SK-N-SH treated with all-trans-retinoic acid at 6 μM for 48 hours (cell line): ENCODE measurements around the gene SLC2A13.
"Not testable (repeated sequence)": the region's sequence is repeated elsewhere in the genome, so short reads cannot be mapped to it uniquely, and the experiment has no call there.

Experiments
- ATAC-seq: fragments of 200-7000 bp; cut with Tn5 transposase; 3 replicates; pipeline ENCODE4 v1.9.1; 2020; ENCODE audit warnings: mild to moderate bottlenecking, moderate library complexity
- ARNTL ChIP-seq: fragments of 450-650 bp; formaldehyde crosslinking; IDR thresholded peaks from 2 replicates; pipeline ENCODE4 v1.5.0; 2020; ENCODE audit warnings: low read depth, mild to moderate bottlenecking, moderate library complexity, borderline replicate concordance
- BACH2 ChIP-seq: fragments of 250-450 bp; sonication (Bioruptor Pico); IDR thresholded peaks from 2 replicates; pipeline ENCODE4 v1.9.0; 2021; ENCODE audit warnings: mild to moderate bottlenecking, borderline replicate concordance
- CSDC2 ChIP-seq: fragments of 250-450 bp; sonication (Bioruptor Pico); IDR thresholded peaks from 2 replicates; pipeline ENCODE4 v1.5.0; 2020; ENCODE audit warnings: mild to moderate bottlenecking, moderate library complexity
- GLIS3 ChIP-seq: fragments of 250-450 bp; sonication (Bioruptor Pico); IDR thresholded peaks from 2 replicates; pipeline ENCODE4 v1.5.0; 2020; ENCODE audit warnings: mild to moderate bottlenecking, moderate library complexity
- ISL1 ChIP-seq: fragments of 250-450 bp; sonication (Bioruptor Pico); IDR thresholded peaks from 2 replicates; pipeline ENCODE4 v2.1.2; 2022; ENCODE audit warnings: mild to moderate bottlenecking, moderate library complexity
- OSR1 ChIP-seq: fragments of 250-450 bp; sonication (Bioruptor Pico); IDR thresholded peaks from 2 replicates; pipeline ENCODE4 v1.8.0; 2022; ENCODE audit warnings: moderate library complexity, mild to moderate bottlenecking, inconsistent platforms
- PPARA ChIP-seq: fragments of 250-450 bp; sonication (Bioruptor Pico); IDR thresholded peaks from 2 replicates; pipeline ENCODE4 v1.5.0; 2020; ENCODE audit warnings: mild to moderate bottlenecking, borderline replicate concordance
- RARB ChIP-seq: fragments of 250-450 bp; sonication (Bioruptor Pico); IDR thresholded peaks from 2 replicates; pipeline ENCODE4 v1.8.0; 2021; ENCODE audit warnings: mild to moderate bottlenecking, moderate library complexity
- SNAI2 ChIP-seq: fragments of 250-450 bp; sonication (Bioruptor Pico); IDR thresholded peaks from 2 replicates; pipeline ENCODE4 v1.5.0; 2020; ENCODE audit warnings: mild to moderate bottlenecking, moderate library complexity
- TCF4 ChIP-seq: fragments of 250-450 bp; sonication (Bioruptor Pico); IDR thresholded peaks from 2 replicates; pipeline ENCODE4 v1.8.0; 2021; ENCODE audit warnings: mild to moderate bottlenecking, moderate library complexity, borderline replicate concordance
- TOX ChIP-seq: fragments of 250-450 bp; sonication (Bioruptor Pico); IDR thresholded peaks from 2 replicates; pipeline ENCODE4 v1.8.0; 2021; ENCODE audit warnings: mild to moderate bottlenecking, moderate library complexity, borderline replicate concordance
- ZFP3 ChIP-seq: fragments of 250-450 bp; sonication (Bioruptor Pico); IDR thresholded peaks from 2 replicates; pipeline ENCODE4 v1.5.0; 2020; ENCODE audit warnings: mild to moderate bottlenecking, moderate library complexity
- ZFP30 ChIP-seq: fragments of 450-650 bp; formaldehyde crosslinking; IDR thresholded peaks from 2 replicates; pipeline ENCODE4 v1.5.0; 2022; ENCODE audit warnings: mild to moderate bottlenecking, moderate library complexity
- ZNF565 ChIP-seq: fragments of 450-650 bp; formaldehyde crosslinking; conservative IDR thresholded peaks from 2 replicates; pipeline ENCODE4 v1.5.0; 2020; ENCODE audit warnings: low read depth, mild to moderate bottlenecking, moderate library complexity
- ZNF70 ChIP-seq: fragments of 450-650 bp; formaldehyde crosslinking; IDR thresholded peaks from 2 replicates; pipeline ENCODE4 v1.5.0; 2020; ENCODE audit warnings: mild to moderate bottlenecking, moderate library complexity
- ZNF8 ChIP-seq: fragments of 450-650 bp; formaldehyde crosslinking; IDR thresholded peaks from 2 replicates; pipeline ENCODE4 v1.5.0; 2020; ENCODE audit warnings: mild to moderate bottlenecking, moderate library complexity
- TF ChIP-seq, protein P1 (sequence below): fragments of 250-450 bp; sonication (Bioruptor Pico); IDR thresholded peaks from 2 replicates; pipeline ENCODE4 v1.8.0; 2021; ENCODE audit warnings: low read depth, mild to moderate bottlenecking, moderate library complexity, borderline replicate concordance
- TF ChIP-seq, protein P2 (sequence below): fragments of 250-450 bp; sonication (Bioruptor Pico); IDR thresholded peaks from 2 replicates; pipeline ENCODE4 v1.5.0; 2020; ENCODE audit warnings: mild to moderate bottlenecking, moderate library complexity
- TF ChIP-seq, protein P3 (sequence below): fragments of 250-450 bp; sonication (Bioruptor Pico); IDR thresholded peaks from 2 replicates; pipeline ENCODE4 v1.5.1; 2021; ENCODE audit warnings: mild to moderate bottlenecking, moderate library complexity
- TF ChIP-seq, protein P4 (sequence below): fragments of 250-450 bp; sonication (Bioruptor Pico); IDR thresholded peaks from 2 replicates; pipeline ENCODE4 v1.5.1; 2020; ENCODE audit warnings: low read depth, mild to moderate bottlenecking, moderate library complexity

SLC2A13 gene

DNA sequence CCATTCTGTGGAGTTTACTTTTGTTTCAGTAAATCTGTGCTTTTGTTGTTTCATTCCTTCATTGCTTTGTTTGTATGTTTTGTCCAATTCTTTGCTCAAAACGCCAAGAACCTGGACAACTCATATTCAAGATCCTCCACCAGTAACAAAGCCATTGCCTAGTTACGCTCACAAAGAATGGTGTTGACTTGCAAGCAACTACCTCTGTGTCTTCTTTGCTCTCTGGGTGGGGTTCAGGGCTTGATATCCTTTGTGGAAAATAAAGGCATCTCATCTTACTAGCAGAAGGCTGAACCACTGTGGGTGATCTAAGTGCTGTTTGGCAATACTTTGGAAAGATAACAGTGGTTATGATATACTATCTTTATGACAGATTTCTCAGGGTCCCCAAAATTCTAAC lies 252.9 kb downstream of the SLC2A13 start:
- no peak for TF ChIP-seq SNAI2
- TF ChIP-seq, protein P1, sequence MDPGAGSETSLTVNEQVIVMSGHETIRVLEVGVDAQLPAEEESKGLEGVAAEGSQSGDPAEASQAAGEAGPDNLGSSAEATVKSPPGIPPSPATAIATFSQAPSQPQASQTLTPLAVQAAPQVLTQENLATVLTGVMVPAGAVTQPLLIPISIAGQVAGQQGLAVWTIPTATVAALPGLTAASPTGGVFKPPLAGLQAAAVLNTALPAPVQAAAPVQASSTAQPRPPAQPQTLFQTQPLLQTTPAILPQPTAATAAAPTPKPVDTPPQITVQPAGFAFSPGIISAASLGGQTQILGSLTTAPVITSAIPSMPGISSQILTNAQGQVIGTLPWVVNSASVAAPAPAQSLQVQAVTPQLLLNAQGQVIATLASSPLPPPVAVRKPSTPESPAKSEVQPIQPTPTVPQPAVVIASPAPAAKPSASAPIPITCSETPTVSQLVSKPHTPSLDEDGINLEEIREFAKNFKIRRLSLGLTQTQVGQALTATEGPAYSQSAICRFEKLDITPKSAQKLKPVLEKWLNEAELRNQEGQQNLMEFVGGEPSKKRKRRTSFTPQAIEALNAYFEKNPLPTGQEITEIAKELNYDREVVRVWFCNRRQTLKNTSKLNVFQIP, result no peak
- no peak for TF ChIP-seq BACH2 (CRISPR knock-in tag)
- no peak for TF ChIP-seq ZNF70 (CRISPR knock-in tag)
- TF ChIP-seq OSR1 (CRISPR knock-in tag), result no peak
- no peak for ATAC-seq

DNA sequence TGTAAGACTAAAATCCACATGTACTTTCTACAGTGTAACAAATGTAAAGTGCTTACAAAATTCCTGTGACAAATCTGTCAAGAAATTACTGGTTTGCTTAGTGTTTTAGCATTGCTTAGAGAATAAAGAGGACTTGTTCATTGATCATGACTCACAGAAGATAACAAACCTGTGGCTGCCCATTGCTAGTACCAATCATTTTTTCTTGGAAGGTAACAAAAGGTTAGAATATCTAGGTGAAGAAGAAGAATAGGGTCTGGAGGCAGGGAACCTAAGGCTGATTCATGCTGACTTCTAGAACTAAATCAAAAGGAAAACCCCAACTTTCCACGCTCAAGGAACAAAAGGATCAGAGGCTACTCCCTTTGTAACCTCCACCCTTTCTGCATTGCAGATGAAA lies 253.5 kb downstream of the SLC2A13 start:
- TF ChIP-seq CSDC2 (no peak), OSR1 (CRISPR knock-in tag) (no peak), ZNF8 (CRISPR knock-in tag) (no peak), BACH2 (CRISPR knock-in tag) (no peak), TOX (CRISPR knock-in tag) (no peak), ISL1 (no peak), ARNTL (CRISPR knock-in tag) (no peak), TCF4 (no peak), ZFP30 (no peak)
- TF ChIP-seq, protein P2, sequence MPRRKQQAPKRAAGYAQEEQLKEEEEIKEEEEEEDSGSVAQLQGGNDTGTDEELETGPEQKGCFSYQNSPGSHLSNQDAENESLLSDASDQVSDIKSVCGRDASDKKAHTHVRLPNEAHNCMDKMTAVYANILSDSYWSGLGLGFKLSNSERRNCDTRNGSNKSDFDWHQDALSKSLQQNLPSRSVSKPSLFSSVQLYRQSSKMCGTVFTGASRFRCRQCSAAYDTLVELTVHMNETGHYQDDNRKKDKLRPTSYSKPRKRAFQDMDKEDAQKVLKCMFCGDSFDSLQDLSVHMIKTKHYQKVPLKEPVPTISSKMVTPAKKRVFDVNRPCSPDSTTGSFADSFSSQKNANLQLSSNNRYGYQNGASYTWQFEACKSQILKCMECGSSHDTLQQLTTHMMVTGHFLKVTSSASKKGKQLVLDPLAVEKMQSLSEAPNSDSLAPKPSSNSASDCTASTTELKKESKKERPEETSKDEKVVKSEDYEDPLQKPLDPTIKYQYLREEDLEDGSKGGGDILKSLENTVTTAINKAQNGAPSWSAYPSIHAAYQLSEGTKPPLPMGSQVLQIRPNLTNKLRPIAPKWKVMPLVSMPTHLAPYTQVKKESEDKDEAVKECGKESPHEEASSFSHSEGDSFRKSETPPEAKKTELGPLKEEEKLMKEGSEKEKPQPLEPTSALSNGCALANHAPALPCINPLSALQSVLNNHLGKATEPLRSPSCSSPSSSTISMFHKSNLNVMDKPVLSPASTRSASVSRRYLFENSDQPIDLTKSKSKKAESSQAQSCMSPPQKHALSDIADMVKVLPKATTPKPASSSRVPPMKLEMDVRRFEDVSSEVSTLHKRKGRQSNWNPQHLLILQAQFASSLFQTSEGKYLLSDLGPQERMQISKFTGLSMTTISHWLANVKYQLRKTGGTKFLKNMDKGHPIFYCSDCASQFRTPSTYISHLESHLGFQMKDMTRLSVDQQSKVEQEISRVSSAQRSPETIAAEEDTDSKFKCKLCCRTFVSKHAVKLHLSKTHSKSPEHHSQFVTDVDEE, result no peak
- ATAC-seq, result no peak

DNA sequence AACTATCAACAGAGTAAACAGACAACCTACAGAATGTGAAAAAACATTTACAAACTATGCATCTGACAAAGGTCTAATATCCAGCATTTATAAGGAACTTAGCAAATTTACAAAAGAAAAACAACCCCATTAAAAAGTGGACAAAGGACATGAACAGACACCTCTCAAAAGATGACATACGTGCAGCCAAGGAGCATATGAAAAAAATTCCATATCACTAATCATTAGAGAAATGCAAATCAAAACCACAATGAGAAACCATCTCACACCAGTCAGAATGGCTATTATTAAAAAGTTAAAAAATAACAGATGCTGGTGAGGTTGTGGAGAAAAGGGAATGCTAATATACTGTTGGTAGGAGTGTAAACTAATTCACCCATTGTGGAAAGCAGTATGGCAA lies 257.7 kb downstream of the SLC2A13 start:
- ATAC-seq, result not testable (repeated sequence)

DNA sequence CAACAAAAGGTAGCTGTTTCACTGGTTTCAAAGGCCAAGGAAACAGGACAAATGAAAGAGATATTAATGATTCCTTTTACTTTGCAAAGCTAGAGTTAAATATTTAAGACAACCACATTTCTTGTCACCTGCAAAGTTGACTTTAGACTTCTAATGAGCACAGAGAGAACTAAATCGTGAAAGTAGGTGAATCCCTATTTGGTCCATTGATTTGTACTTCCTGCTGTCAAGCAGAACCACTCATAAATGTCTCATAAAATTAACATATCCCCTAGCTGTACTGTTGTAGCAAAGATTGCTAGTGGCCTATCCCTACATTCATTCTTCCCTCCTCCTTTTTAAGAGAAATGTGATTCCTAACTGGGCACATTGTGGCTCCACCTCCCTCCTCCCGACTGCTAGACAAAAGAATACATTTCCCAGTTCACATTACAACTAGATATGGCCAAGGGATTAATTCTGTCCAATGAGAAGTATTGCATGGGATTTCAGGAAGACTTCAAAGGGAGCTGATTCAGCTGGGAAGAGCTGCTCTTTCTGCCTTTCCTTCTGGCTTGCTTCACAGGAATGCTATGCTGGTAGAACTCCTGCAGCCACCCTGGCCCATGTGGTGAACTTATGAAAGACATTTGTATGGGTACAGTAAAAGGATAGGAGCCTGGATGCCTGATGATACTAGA lies 258.8 kb downstream of the SLC2A13 start:
- no peak for ATAC-seq
- no peak for TF ChIP-seq PPARA
- TF ChIP-seq GLIS3 (CRISPR knock-in tag), result no peak
- no peak for TF ChIP-seq ZFP30
- TF ChIP-seq RARB (CRISPR knock-in tag), result no peak
- TF ChIP-seq ZNF565 (CRISPR knock-in tag), result no peak
- no peak for TF ChIP-seq ARNTL (CRISPR knock-in tag)
- TF ChIP-seq TCF4, result no peak
- no peak for TF ChIP-seq BACH2 (CRISPR knock-in tag)
- TF ChIP-seq OSR1 (CRISPR knock-in tag), result no peak
- no peak for TF ChIP-seq ZFP3 (CRISPR knock-in tag)
- TF ChIP-seq, protein P3, sequence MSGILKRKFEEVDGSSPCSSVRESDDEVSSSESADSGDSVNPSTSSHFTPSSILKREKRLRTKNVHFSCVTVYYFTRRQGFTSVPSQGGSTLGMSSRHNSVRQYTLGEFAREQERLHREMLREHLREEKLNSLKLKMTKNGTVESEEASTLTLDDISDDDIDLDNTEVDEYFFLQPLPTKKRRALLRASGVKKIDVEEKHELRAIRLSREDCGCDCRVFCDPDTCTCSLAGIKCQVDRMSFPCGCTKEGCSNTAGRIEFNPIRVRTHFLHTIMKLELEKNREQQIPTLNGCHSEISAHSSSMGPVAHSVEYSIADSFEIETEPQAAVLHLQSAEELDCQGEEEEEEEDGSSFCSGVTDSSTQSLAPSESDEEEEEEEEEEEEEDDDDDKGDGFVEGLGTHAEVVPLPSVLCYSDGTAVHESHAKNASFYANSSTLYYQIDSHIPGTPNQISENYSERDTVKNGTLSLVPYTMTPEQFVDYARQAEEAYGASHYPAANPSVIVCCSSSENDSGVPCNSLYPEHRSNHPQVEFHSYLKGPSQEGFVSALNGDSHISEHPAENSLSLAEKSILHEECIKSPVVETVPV (CRISPR knock-in tag), result no peak
- TF ChIP-seq ZNF70 (CRISPR knock-in tag), result no peak
- no peak for TF ChIP-seq CSDC2
- no peak for TF ChIP-seq ZNF8 (CRISPR knock-in tag)
- TF ChIP-seq, protein P2, result no peak
- TF ChIP-seq, protein P4, sequence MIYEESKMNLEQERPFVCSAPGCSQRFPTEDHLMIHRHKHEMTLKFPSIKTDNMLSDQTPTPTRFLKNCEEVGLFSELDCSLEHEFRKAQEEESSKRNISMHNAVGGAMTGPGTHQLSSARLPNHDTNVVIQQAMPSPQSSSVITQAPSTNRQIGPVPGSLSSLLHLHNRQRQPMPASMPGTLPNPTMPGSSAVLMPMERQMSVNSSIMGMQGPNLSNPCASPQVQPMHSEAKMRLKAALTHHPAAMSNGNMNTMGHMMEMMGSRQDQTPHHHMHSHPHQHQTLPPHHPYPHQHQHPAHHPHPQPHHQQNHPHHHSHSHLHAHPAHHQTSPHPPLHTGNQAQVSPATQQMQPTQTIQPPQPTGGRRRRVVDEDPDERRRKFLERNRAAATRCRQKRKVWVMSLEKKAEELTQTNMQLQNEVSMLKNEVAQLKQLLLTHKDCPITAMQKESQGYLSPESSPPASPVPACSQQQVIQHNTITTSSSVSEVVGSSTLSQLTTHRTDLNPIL, result no peak
- no peak for TF ChIP-seq ISL1
